Frontal cortex (tissue), 4 donors: ENCODE measurements around the gene FBXO24. TPM values are rescaled to one million over a fixed set of nuclear protein-coding genes. Genes with fewer than 3 reads are reported as not detected.
A peak's percentile ranks its signal among the peaks of the same experiment; 100 is the strongest.
"Not testable (repeated sequence)": the region's sequence is repeated elsewhere in the genome, so short reads cannot be mapped to it uniquely, and the experiment has no call there.

Experiments used
- DNase-seq, 2 donors: peaks; one replicate each; pipeline ENCODE4 v3.0.0; 2012; ENCODE audit warnings: low spot score in 2 of 2
- FAIRE-seq: peaks from 2 replicates; lab custom pipeline; 2012; peaks lifted over from hg19 to GRCh38; lab: Jason Lieb, UNC
- total RNA-seq: library from RNA; depleted of rRNA; stranded (reverse); fragments of >200 nt; gene quantifications from one replicate; pipeline ENCODE4 v1.2.3, GENCODE V29; 2014
- donor health status: control.
- donor health status: control.
- donor health status: control.

The FBXO24 gene, protein sequence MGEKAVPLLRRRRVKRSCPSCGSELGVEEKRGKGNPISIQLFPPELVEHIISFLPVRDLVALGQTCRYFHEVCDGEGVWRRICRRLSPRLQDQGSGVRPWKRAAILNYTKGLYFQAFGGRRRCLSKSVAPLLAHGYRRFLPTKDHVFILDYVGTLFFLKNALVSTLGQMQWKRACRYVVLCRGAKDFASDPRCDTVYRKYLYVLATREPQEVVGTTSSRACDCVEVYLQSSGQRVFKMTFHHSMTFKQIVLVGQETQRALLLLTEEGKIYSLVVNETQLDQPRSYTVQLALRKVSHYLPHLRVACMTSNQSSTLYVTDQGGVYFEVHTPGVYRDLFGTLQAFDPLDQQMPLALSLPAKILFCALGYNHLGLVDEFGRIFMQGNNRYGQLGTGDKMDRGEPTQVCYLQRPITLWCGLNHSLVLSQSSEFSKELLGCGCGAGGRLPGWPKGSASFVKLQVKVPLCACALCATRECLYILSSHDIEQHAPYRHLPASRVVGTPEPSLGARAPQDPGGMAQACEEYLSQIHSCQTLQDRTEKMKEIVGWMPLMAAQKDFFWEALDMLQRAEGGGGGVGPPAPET
- total RNA-seq: 0.41 TPM

GRCh38 chr7:100586266-100587025, at the start of gene FBXO24:
TSS of gene FBXO24 (plus strand) at chr7:100586328. CDS start at chr7:100586626, 298 bp downstream.
- FAIRE-seq: peak; percentile 99
- peak; percentile 98 to 100 for DNase-seq

GRCh38 chr7:100536695-100537094, 49.4 kb upstream of the FBXO24 start:
- DNase-seq, FAIRE-seq: not testable (repeated sequence)

GRCh38 chr7:100538348-100538653, 47.8 kb upstream of the FBXO24 start:
- FAIRE-seq: no peak

DNA sequence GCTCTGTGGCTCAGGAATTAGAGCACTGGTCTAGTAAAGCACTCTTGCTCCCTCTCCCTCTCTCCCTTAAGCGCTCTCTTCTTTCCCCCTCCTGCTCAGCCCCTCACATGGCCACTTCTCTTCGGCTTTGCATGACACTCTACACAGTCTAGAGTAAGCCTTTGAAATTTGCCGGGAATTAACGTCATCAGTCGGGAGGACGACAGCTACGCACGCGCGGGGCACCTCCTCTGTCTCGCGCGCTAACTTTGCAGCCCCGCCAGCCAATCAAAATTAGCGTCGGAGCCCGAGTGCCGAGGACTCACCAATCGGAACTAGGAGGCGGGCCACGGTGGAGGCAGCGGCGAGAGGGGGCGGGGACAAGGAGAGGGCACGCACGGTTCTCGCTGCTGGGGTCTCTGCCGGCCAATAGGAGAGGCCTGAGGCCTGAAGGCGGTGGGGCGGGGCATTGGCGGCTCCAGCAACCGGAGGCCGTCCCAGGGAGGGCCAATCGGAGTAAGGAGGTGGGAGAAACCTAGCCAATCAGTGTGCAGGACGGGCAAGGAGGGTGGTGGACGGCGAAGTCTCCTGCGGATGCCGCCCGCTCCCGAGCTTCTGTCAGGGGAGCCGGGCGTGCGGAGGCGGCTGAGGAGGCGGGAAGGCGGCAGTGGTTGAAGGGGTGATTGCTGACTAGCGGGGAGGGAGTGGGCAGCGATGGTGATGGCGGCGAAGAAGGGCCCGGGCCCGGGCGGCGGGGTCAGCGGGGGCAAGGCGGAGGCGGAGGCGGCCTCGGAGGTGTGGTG, 47.3 kb upstream of the FBXO24 start, which contains the start of gene AGFG2:
AGFG2 (plus strand) TSS at position 550 of the 782 bp plus-strand sequence; CDS start at position 694, 144 bp downstream.
- FAIRE-seq: peak; percentile 97
- peak; percentile 98 to 99 for DNase-seq

More at GRCh38 chr7:100538348-100538653, 47.8 kb upstream of the FBXO24 start:
- no peak for DNase-seq

GRCh38 chr7:100539436-100540006, 46.6 kb upstream of the FBXO24 start:
- DNase-seq (no peak), FAIRE-seq (no peak)

GRCh38 chr7:100540073-100540723, 45.9 kb upstream of the FBXO24 start:
- no peak for DNase-seq
- FAIRE-seq: no peak

- not testable (repeated sequence) for DNase-seq, FAIRE-seq
Observed at GRCh38 chr7:100541309-100541708, 44.8 kb upstream of the FBXO24 start.

- no peak for DNase-seq
- no peak for FAIRE-seq
Observed at GRCh38 chr7:100543586-100543985, 42.5 kb upstream of the FBXO24 start.

GRCh38 chr7:100544386-100544785, 41.7 kb upstream of the FBXO24 start:
- DNase-seq (no peak), FAIRE-seq (no peak)

DNA sequence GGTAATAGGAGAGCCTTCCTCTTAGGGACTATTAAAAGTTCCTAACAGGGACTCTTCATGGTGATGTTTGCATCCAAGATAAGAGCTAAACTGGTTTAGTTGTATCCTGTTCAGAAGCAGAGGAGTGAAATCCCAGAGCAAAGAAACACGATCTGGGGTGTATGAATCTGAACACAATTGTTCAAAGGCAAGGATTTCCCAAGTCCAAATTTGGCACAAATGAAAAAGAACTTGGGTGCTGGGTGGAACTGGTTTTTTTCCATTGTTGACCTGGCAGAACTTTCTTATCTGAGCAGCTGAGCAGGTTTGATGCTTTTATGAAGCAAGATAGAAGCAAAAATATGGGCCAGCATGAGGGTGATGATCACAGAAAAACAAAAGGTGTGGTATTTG, 41.2 kb upstream of the FBXO24 start:
- DNase-seq: peak in 1 of 2 donors; percentile 10

GRCh38 chr7:100545360-100546128, 40.6 kb upstream of the FBXO24 start:
- FAIRE-seq: no peak
- DNase-seq: peak in 1 of 2 donors; percentile 56

More for the DNA sequence above, 41.2 kb upstream of the FBXO24 start:
- no peak for FAIRE-seq

DNA sequence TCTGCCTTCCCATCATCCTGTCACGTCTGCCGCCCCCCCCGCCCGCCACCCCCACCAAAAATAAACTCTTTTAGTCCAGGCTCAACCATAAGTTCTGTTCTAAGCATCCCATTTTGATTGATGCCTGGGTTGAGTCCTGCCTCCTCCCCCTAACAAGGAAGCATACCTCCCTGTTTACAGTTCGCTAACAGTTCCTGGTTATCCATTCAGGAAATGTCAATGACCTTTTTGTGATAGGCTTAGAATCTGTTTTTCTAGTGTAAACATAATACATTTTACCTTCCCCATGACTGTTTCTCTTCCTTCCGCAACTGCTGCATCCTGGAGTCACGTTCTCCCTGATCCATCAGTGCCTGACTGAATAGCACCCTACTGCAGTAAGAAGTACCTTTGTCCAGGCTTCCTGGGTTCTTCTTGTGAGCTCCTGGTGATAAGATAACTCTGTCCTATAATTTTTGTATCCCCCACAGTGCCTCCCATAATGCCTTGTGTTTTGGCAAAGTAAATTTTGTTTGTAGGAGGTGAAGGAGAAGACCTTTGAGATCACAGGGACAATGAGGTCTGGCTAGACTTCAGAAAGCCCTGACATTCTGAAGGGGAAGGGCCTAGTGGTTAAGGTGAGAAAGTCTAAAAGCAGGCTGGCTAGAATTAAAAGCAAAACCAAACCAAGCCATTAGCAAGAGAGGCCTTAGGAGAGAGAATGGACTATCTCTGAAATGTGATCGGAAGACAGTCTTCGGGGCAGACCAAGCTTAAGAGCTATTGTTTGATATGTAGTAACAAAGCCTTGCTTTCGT, 39.8 kb upstream of the FBXO24 start:
- no peak for DNase-seq

GRCh38 chr7:100546926-100547800, 39.0 kb upstream of the FBXO24 start:
- FAIRE-seq: no peak
- DNase-seq: no peak

More for the DNA sequence above, 39.8 kb upstream of the FBXO24 start:
- no peak for FAIRE-seq

- no peak for DNase-seq
- no peak for FAIRE-seq
Observed at GRCh38 chr7:100547872-100548271, 38.3 kb upstream of the FBXO24 start.

- DNase-seq, FAIRE-seq: not testable (repeated sequence)
Observed at GRCh38 chr7:100548446-100548845, 37.7 kb upstream of the FBXO24 start.

DNA sequence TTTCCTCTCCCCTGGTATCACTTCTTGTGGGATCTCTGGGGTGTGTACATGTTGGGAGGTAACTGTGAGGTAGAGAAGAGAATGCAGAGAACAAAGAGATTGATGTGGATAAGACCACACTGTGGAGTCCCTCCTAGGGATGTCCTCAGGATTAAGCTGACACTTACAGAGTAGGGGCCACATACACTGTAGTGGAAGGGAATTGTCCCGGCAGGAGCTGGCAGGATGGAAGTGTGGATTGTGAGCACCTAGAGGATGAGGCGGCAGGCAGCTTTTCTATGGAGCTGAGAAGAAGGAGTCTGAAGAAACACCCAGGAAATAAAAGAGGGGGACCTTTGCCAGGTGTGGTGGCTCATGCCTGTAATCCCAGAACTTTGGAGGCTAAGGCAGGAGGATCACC, 33.6 kb upstream of the FBXO24 start:
- no peak for DNase-seq
- FAIRE-seq: no peak
